ENCODE data around the gene COL18A1.

Gene COL18A1

DNA sequence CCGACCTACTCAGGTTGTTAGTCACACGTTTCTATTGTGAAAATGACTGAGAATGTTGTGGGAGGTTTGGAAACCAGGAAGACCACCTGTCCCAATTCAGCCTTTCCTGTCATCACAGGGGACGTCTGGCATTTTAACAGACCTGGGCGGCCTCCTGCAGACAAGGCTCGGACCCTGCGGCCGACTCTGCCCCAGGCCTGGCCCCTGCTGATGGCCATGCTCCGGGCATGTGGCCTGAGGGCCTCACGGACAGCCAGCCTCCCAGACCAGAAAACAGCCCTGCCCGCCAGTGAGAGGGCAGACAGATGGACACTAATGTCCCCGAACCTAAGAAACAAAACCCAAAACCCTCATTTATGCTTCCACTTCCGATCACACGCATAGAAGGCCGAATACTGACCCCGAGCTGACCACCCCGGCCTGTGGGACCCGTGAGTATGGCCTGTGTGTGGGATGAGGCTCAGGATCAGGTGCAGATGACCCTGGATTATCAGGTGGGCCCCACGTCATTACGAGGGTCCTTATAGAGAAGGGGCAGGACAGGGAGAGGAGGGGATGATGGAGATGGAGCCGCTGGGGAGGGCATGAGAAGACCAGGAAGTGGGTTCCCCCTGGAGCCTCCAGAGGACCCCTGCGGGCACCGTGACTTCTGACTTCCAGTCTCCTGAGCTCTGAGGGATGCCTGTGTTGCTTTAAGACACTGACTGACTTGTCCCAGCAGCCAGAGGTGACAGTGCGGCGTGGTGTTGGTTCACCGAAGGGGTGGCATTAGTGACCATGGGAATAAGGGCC lies 9.6 kb downstream of the COL18A1 start:
- no peak for DNase-seq (ENCODE audit: low read depth in 2 of 2)

- DNase-seq (ENCODE audit: low read depth in 2 of 2), result no peak
These were observed 10.4 kb downstream of the COL18A1 start for GRCh38 chr21:45415188-45415942.

GRCh38 chr21:45415943-45416611 lies 11.1 kb downstream of the COL18A1 start:
- DNase-seq (ENCODE audit: low read depth in 2 of 2), result no peak

DNA sequence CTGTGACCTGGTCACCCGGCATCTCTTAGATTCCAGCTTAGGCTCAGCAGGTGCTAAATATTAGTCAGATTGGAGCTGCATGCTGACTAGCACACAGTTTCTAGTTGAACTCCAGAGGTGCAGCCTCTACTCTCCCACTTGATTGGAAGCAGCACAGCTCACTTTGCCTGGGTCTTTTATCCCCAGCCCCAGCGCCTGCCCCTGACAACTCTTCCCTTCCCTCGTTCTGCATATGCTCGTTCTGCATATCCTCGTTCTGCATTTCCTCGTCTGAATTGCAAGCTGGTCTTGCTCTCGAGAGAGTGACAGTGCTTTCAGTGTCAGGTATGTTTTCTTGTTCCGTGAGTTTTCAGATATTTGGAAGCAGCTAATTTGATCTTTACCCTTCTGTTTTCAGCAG lies 11.7 kb downstream of the COL18A1 start:
- no peak for DNase-seq (ENCODE audit: low read depth in 2 of 2)

DNA sequence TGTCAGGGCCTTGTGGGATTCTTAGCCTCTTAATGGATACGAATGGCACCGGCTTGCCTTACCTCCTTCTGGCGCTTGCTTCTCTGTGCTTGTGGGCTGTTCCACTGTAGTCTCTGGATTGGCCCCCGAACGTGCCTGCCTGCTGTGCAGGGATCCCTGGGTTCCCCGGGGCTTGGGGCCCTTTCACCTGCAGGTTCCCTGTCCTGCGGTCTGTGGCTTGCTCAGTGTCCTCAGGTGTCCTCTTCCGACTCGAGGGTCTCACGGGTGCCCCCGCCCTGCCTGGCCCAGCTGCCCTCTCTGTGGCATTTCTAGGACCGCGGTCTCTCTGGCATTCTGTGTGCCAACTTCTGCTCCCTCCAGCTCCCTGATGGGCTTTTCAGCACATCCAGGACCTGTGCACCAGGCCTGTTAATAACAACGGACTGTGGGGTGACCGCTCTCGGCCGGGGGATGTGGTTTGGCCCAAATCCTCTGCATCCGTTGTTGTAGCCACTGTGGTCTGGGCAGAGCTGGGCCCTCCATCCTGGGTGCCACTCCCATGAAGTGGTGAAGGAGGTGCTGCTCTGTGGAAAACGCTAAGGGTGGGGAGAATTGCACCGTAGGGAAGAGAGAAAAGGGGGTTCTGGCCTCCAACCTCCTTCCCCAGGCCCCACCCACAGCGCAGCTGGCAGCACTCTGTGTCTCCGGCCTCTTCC lies 12.4 kb downstream of the COL18A1 start:
- DNase-seq (ENCODE audit: low read depth in 2 of 2), result no peak

DNA sequence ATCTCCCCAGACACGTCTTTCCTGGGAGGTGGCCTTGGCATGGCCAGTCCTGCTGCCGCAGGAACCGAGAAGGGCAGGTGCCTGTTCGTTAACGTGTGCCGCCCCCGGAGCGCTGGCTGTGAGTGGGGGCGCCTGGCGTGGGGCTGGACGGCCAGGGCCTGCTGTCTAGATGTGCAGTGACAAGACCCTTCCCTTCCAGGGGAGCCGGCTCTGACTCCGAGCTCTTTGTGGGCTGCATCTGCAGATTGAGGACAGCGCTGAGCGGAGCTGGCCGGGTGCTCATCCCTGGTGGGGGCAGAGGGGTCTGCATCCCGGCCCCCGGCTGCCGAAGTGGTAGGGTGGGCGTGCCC lies 13.0 kb downstream of the COL18A1 start:
- DNase-seq (ENCODE audit: low read depth in 2 of 2), result no peak

- DNase-seq (ENCODE audit: low read depth in 2 of 2), result no peak
These were observed 13.5 kb downstream of the COL18A1 start for GRCh38 chr21:45418301-45419071.

- DNase-seq (ENCODE audit: low read depth in 2 of 2), result no peak
These were observed 14.2 kb downstream of the COL18A1 start for GRCh38 chr21:45419162-45419561.

GRCh38 chr21:45420061-45421041 lies 15.4 kb downstream of the COL18A1 start:
- DNase-seq (ENCODE audit: low read depth in 2 of 2), result no peak

DNA sequence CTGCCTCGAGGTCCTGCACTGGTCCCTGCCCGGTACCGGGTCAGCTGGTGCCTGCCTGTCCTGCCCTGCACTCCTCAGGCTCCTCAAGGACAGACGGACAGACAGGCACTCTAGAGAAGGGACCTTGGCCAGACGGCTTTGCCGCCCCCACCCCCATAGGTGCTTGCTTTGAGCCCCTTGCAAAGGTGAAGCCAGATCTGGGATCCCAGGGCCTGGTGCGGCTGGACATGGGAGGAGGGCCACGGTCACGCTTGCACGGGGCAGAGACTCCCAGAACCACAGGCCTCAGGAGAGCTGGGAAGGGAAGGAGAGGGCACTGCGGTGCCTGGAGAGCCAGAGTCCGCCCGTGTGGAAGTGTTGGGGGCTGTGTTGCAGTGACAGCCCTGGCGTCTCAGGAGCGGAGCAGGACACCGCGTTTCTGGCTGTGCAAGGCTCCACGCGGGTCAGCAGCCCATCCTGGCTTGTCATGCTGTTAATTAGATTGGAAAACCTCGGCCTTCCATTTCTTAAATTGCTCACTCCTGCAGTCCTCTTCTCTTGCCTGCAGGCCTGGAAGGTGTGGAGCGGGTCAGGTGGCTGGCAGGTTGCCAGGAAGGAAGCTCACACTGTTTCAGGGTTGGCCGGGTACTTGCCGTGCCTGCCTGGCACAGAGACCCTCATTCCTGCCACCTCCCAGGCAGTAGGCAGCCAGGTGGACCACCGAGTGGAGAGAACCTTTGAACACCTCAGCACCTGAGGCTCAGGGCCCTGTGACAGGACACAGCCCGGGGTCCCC lies 16.3 kb downstream of the COL18A1 start:
- DNase-seq (ENCODE audit: low read depth in 2 of 2), result no peak

DNA sequence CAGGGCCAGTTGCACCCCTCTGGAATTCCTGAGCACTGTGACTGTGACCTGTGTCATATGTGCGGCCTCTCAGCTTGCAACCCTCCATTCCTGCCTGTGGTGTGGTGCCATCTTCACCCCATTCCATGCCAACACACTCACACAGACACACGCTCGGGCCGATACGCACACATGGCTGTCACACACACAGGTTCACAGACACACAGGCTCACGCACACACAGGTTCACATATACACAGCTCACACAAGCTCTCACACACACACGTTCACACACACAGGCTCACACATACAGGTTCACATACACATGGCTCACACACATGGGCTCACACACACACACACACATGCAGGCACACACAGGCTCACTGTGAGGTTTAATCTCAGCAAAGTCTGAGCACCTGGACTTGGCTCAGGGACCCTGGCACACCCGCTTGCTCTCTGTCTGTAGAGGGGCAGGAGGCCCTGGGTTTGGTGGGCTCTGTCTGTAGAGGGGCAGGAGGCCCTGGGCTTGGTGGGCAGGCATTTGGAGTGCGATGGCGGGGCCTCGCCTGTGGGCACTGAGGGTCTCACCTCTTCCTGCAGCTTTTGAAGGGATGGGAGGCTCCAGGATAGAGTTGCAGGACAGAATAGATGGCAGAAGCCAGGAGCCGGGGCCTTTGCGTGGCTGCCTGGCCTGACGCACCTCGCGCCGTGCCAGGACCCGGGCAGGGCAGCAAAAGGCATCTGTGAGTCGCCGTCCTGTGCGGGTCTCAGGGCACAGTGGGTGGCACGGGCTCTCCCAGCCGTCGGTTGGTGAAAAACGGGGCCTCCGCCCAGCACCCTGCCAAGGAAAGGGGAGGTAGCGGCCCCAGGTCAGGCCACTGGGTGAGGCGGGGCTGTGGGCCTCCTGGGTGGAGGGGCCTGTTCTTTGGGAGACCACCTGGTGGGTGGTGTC lies 17.1 kb downstream of the COL18A1 start:
- no peak for DNase-seq (ENCODE audit: low read depth in 2 of 2)

- no peak for DNase-seq (ENCODE audit: low read depth in 2 of 2)
These were observed 18.4 kb downstream of the COL18A1 start for GRCh38 chr21:45423201-45423955.

DNA sequence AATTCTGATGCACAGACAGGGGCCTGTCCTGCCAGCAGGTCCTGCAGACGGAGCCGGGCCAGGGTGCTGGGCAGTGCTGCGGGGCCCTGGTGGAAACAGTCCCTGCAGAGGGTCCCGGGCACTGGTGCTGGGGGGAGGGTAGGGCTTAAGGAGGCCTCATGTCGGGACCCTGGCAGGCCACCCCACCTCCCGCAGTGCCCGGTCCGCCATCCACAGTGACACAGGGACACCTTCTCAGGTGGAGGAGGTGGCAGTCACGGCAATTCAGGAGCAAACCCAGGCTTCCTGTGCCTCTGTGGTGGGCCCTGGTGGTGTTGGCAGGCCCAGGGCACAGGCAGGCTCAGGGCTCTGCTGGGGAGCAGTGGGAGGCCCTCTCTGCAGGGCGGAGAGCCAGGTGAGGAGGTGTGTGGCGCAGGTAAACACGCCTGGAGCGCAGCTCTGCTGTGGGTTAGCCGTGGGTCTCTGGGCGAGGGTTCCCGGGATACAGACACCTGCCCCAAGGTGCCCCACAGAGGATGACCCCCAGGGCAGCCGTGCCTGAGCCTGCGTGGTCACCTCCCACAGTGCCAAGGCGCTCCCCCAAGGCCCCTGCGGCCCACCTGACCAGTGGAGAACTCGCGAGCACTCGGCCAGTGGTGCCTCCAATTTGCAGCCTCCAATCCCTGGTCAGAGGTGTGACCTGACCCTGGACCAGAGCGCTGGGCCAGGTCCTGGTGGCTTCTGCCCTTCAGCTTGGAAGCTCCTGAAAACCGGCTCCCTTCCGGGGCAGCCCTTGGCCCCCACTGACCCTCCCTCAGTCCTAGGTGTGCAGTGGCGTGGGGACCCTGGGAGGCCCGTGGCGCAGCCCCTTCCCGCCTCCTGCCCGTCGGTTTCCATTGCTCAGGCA lies 19.2 kb downstream of the COL18A1 start:
- no peak for DNase-seq (ENCODE audit: low read depth in 2 of 2)

DNA sequence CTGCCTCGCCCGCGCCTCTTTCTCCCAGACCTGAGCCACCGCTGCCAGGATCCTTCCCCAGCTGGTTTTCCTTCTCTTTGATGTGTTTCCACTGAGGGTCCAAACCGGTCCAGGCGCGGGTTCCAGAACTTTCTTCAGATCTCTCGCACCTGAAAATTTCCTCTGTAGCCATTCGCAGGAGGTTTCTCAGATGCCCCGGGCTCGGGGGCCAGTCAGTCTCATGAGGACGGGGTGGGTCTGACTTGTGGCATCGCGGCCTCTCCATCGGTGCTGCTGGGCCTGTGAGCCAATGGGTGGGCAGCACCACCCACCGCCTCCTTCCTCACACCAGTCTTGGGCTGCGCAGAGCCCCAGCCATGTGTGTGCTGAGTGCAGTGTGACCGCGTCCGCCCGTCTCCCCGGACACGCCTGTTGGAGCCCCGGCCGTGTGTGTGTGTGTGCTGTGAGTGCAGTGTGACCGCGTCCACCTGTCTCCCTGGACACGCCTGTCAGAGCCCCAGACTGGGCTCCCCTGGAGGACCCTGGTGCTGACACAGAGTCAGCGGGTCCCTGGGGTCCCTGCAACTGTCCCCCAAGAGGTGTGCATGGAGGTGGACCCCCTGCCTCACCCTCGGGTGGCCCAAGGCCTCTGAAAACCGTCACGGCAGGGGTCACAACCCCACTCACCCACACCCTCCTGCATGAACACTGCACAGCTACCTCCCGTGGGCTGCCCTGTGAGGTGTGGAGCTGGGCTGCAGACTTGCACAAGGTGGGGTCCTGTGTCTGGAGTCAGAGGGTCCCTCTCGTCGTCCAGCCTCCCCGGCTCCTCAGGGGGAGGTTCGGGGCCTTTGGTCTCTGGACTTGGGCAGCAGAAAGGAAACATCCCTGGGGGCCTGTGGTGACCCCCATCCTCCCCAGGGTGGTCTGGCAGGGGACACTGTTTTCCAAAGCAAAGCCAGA lies 20.2 kb downstream of the COL18A1 start:
- DNase-seq (ENCODE audit: low read depth in 2 of 2), result no peak

Measured in stimulated activated CD8-positive, alpha-beta memory T cell treated with anti-CD3 and anti-CD28 coated beads, Interleukin-7, amount 100 ng/mL, for 1 hour (primary cell).